Measurements from ENCODE around the gene MCF2L2. TPM values are rescaled to one million over a fixed set of nuclear protein-coding genes. Genes with fewer than 3 reads are reported as not detected.
"Not testable (repeated sequence)": the region's sequence is repeated elsewhere in the genome, so short reads cannot be mapped to it uniquely, and the experiment has no call there.

MCF2L2 gene
- total RNA-seq, 2 experiments from 2014 or later, result 1.0 to 1.7 TPM

DNA sequence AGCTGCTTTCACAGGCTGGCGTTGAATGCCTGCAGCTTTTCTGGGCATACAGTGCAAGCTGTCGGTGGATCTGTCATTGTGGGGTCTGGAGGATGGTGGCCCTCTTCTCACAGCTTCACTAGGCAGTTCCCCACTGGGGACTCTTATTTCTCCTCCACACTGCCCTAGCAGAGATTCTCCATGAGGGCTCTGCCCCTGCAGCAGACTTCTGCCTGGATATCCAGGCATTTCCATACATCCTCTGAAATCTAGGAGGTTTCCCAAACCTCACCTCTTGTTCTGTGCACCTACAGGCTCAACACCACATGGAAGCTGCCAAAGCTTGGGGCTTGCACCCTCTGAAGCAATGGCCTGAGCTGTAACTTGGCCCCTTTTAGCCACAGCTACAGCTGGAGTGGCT, 9.6 kb downstream of the MCF2L2 start:
- H3K4me3 Mint-ChIP-seq; DNase-seq; H3K27ac Mint-ChIP-seq; H3K4me1 Mint-ChIP-seq (ENCODE audit: low read depth); H3K27me3 Mint-ChIP-seq (ENCODE audit: low read depth); CTCF ChIA-PET; intact Hi-C loops (cut with micrococcal nuclease): not testable (repeated sequence)
- Mint-ChIP-seq H3K36me3 (ENCODE audit: low read depth) (peaks cover 13% of the 10 kb centered on the region), H3K9me3 (peaks cover 32% of the 10 kb centered on the region)

DNA sequence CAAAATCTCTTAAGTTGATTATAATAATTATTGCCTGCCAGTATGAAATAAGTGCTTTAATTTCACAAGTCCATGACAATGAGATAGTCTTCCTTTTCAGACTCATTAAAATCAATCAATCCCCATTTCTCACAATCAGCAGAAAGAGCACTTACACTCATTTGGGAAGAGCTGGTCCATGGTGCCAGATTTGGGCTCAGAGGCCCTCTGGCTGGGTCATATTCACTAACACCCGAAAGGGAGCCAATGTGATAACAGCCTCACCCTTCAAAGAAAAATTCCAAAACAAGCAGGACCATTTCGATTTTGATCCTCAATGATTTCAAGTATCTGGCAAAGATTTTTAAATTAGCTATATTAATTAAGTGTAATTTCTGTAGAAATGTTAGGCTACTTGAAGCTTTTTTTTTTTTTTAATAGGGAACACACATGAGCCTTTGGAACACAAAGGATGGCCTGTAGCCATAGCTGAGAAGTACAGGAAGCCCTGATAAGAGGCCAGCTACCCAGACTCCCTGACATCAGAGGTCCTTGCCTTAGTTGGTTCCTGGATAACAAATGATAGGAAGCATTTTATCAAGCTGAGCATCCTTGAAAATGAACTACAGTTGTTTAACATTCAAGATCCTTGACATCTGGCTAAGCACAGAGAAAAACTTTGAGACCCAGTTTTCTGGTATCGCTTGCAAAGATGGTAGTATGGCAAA, 17.1 kb downstream of the MCF2L2 start:
- Mint-ChIP-seq H3K27ac (no peak overlapping the region), H3K4me1 (ENCODE audit: low read depth) (no peaks in the 10 kb centered on the region), H3K36me3 (ENCODE audit: low read depth) (no peaks in the 10 kb centered on the region), H3K9me3 (no peaks in the 10 kb centered on the region), H3K4me3 (no peak overlapping the region), H3K27me3 (ENCODE audit: low read depth) (peaks cover 6% of the 10 kb centered on the region)
- intact Hi-C loops (cut with micrococcal nuclease), result no loop called here
- no peak for DNase-seq
- CTCF ChIA-PET, result interaction anchor here (0.6 to 1.6 kb wide), 6 partner anchors 25 to 484 kb away, joined by 3 to 4 read pairs (median 4); no protein-coding TSS in a partner anchor

DNA sequence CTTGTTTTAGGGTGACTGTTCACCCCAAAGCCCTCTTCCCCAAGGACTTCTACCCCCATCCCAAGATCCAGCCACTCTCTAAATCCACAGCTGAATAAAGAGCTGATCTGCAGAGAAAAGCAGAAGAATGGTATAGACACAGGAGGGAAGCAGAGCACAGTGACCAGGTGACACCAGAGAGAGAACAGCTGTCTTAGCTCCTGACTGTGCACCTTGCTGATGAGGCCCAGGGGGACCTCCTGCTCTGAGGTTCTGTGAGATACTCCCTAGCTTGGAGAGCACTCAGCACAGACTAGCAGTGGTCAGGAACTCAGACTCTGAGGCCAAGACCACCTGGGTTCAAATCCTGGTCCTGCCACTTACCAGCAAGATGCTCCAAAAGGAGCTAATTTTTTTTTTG, 17.7 kb downstream of the MCF2L2 start:
- Mint-ChIP-seq H3K9me3 (no peaks in the 10 kb centered on the region), H3K4me3 (no peak overlapping the region)
- no peak for DNase-seq

DNA sequence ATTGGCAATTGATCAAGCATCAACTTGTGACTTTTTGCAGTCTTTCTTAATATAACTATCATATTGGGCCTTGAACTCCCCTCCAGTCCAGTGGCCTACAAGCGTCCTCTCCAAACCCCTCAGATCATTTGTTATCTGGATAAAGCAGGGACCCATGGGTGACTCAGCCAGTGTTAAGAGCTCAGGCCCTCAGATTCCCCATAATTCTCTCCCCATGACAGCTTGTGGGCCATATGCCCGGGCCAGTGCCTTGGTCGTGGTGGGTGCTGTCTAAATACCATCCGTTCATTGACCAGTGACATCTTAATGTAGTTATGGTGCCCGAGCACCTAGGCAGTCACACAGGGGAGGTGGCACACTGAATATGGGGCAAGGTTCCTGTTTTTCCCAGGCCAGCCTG, 18.1 kb downstream of the MCF2L2 start:
- no peak overlapping the region for H3K4me3 Mint-ChIP-seq
- no peak overlapping the region for H3K27ac Mint-ChIP-seq
- no peaks in the 10 kb centered on the region for H3K4me1 Mint-ChIP-seq (ENCODE audit: low read depth)
- no peaks in the 10 kb centered on the region for H3K36me3 Mint-ChIP-seq (ENCODE audit: low read depth)
- peaks cover 6% of the 10 kb centered on the region for H3K27me3 Mint-ChIP-seq (ENCODE audit: low read depth)
- intact Hi-C loops (cut with micrococcal nuclease), result no loop called here
- CTCF ChIA-PET, result interaction anchor here (0.7 to 1.6 kb wide), 4 partner anchors 20 to 73 kb away, joined by 3 to 4 read pairs (median 3); no protein-coding TSS in a partner anchor
- H3K9me3 Mint-ChIP-seq, result no peaks in the 10 kb centered on the region
- DNase-seq, result no peak

More for the DNA sequence above, 17.7 kb downstream of the MCF2L2 start:
- CTCF ChIA-PET, result interaction anchor here (0.7 to 1.6 kb wide), 6 partner anchors 24 to 485 kb away, joined by 3 to 4 read pairs (median 4); no protein-coding TSS in a partner anchor
- no peaks in the 10 kb centered on the region for H3K4me1 Mint-ChIP-seq (ENCODE audit: low read depth)
- no peak overlapping the region for H3K27ac Mint-ChIP-seq
- intact Hi-C loops (cut with micrococcal nuclease), result no loop called here
- peaks cover 6% of the 10 kb centered on the region for H3K27me3 Mint-ChIP-seq (ENCODE audit: low read depth)
- no peaks in the 10 kb centered on the region for H3K36me3 Mint-ChIP-seq (ENCODE audit: low read depth)

DNA sequence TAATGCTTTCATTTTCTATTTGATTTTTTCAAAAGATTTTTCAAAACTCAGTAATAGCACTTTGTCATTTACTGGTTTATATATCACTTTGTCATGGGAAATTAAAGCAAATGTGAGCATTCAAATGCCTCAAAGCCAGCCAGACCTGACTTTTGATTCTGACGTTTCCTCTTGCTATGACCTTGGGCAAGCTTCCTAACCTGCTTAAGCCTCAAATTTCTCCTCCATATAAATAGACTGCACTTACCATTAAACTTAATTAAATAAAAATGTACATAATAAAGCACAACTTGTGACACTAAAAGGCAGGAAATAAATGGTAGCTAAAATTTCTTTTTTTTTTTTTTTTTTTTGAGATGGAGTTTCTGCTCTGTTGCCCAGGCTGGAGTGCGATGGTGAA, 19.2 kb downstream of the MCF2L2 start:
- no peaks in the 10 kb centered on the region for H3K9me3 Mint-ChIP-seq
- H3K36me3 Mint-ChIP-seq (ENCODE audit: low read depth), result no peaks in the 10 kb centered on the region
- H3K27ac Mint-ChIP-seq, result no peak overlapping the region
- CTCF ChIA-PET, result interaction anchor here (0.5 kb wide), 1 partner anchor 255 kb away, joined by 3 read pairs; no protein-coding TSS in a partner anchor
- no peak for DNase-seq
- peaks cover 1% of the 10 kb centered on the region for H3K27me3 Mint-ChIP-seq (ENCODE audit: low read depth)
- no peak overlapping the region for H3K4me3 Mint-ChIP-seq
- intact Hi-C loops (cut with micrococcal nuclease), result no loop called here
- no peaks in the 10 kb centered on the region for H3K4me1 Mint-ChIP-seq (ENCODE audit: low read depth)

DNA sequence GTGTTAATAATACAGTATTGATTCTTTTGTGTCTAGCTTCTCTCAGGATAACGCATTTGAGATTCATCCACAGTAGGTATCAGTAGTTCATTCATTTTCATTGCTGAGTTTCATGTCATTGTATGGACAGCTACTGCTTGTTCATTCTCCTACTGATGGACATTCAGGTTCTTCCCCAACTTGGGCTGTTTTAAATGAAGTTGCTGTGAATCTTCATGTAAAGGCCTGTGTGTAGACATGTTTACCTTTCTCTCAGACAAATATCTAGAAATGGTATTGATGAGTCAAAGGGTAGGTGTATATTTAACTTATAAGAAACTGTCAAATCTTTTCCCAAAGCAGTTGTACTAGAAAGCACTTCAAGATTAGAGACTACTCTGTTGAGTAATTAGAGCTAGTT, 26.7 kb downstream of the MCF2L2 start:
- no peaks in the 10 kb centered on the region for H3K27me3 Mint-ChIP-seq (ENCODE audit: low read depth)
- no peaks in the 10 kb centered on the region for H3K36me3 Mint-ChIP-seq (ENCODE audit: low read depth)
- H3K4me3 Mint-ChIP-seq, result no peak overlapping the region
- no peak for DNase-seq
- CTCF ChIA-PET, result interaction anchor here (1.0 kb wide), 1 partner anchor 12 kb away, joined by 4 read pairs; no protein-coding TSS in a partner anchor
- no peaks in the 10 kb centered on the region for H3K9me3 Mint-ChIP-seq
- H3K27ac Mint-ChIP-seq, result no peak overlapping the region
- no peaks in the 10 kb centered on the region for H3K4me1 Mint-ChIP-seq (ENCODE audit: low read depth)
- intact Hi-C loops (cut with micrococcal nuclease), result no loop called here

DNA sequence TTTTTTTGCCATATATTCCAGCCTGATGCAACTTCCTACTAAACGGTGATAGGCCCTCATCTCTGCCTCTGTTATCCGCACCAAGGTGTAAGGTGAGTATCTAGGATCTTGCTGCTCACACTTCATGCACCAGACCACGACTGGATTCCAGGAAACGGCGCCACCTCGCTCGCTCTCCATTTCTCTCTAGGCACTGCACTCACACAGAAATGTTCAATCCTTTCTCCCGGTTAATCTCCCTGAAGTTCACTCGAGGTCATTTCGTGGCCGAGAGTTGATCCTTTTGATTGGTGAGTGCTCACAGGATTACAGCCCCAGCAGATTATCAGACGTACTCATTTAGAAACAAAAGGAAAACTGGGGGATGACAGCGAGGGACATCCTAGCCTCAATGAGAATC, 28.1 kb downstream of the MCF2L2 start:
- Mint-ChIP-seq H3K4me1 (ENCODE audit: low read depth) (no peaks in the 10 kb centered on the region), H3K4me3 (no peak overlapping the region), H3K9me3 (no peaks in the 10 kb centered on the region), H3K27me3 (ENCODE audit: low read depth) (no peaks in the 10 kb centered on the region), H3K36me3 (ENCODE audit: low read depth) (no peaks in the 10 kb centered on the region), H3K27ac (no peak overlapping the region)
- CTCF ChIA-PET, result no interaction called here
- DNase-seq, result no peak
- intact Hi-C loops (cut with micrococcal nuclease), result no loop called here

DNA sequence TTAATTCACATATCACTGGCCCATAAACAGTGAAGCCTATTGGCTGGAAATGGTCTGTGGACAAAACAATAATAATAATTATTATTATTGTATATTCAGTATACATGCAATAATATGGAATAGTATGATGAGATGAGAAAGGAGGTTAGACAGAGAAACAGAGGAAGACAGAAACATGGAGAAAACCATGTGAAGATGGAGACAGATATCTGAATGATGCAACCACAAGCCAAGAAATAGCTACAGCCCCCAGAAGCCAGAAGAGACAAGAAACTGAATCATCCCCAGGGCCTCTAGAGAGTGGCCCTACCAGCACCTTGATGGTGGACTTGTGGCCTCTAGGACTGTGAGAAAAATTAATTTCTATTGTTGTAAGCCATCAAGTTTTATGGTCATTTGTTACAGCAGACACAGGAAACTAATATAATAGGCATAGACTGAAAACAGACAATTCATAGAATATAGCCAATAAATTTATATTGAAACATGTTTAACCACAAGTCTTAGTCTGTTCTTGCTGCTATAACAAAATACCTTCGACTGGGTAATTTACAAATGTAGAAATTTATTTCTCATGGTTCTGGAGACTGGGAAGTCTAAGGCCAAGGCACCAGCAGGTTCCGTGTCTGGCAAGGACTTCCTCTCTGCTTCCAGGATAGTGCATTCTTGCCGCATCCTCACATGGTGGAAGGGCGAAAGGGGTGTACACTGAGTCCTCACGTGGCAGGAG, 31.6 kb downstream of the MCF2L2 start:
- Mint-ChIP-seq H3K27me3 (ENCODE audit: low read depth) (peaks cover 2% of the 10 kb centered on the region), H3K4me3 (no peak overlapping the region), H3K27ac (no peak overlapping the region), H3K4me1 (ENCODE audit: low read depth) (no peaks in the 10 kb centered on the region), H3K9me3 (no peaks in the 10 kb centered on the region), H3K36me3 (ENCODE audit: low read depth) (no peaks in the 10 kb centered on the region)
- DNase-seq, result no peak
- intact Hi-C loops (cut with micrococcal nuclease), result no loop called here
- CTCF ChIA-PET, result interaction anchor here (0.5 to 1.0 kb wide), 4 partner anchors 10 to 367 kb away, joined by 3 to 5 read pairs (median 3); no protein-coding TSS in a partner anchor

DNA sequence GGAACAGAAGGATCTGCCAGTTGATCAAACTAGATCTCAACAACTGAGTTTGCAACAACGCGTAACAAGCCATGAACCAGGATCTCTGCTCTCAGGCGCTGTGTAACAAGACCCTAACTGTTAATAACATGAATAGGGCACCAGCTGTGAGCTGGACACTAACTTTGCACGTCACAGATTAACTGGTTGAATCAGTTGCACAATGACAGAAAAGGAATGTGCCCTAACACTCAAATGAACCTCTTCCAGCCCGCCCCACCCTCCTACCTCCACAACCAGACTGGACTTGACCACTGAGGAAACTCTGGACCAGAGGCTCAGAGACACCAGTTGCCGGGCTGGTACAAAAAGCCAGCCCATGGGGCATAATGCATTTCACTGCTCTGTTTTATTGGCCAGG, 34.3 kb downstream of the MCF2L2 start:
- Mint-ChIP-seq H3K27me3 (ENCODE audit: low read depth) (peaks cover 2% of the 10 kb centered on the region), H3K9me3 (no peaks in the 10 kb centered on the region), H3K27ac (no peak overlapping the region), H3K4me3 (no peak overlapping the region), H3K4me1 (ENCODE audit: low read depth) (peaks cover 4% of the 10 kb centered on the region), H3K36me3 (ENCODE audit: low read depth) (no peaks in the 10 kb centered on the region)
- CTCF ChIA-PET, result no interaction called here
- intact Hi-C loops (cut with micrococcal nuclease), result no loop called here
- DNase-seq, result no peak

DNA sequence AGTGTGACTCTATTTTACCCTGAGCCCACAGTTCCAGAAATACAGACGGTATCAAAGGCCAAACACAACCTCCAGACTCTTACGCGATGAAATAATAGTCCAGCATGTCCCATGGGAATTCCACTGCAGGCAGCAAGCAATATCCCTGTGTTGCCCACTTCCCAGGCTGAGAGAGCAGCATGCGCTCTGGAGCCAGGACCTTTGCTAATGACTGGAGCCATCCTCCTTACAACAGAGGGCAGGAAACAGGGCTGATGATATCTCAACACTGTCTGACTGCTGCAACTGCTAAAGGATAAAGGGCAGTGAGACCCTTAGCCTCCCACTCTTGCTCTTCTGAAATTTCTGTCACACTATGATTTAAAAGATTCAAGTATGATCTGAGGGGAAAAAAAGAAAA, 34.8 kb downstream of the MCF2L2 start:
- intact Hi-C loops (cut with micrococcal nuclease), result no loop called here
- Mint-ChIP-seq H3K4me1 (ENCODE audit: low read depth) (peaks cover 4% of the 10 kb centered on the region), H3K9me3 (no peaks in the 10 kb centered on the region), H3K4me3 (no peak overlapping the region), H3K36me3 (ENCODE audit: low read depth) (no peaks in the 10 kb centered on the region), H3K27me3 (ENCODE audit: low read depth) (peaks cover 2% of the 10 kb centered on the region), H3K27ac (no peak overlapping the region)
- DNase-seq, result no peak
- CTCF ChIA-PET, result no interaction called here

DNA sequence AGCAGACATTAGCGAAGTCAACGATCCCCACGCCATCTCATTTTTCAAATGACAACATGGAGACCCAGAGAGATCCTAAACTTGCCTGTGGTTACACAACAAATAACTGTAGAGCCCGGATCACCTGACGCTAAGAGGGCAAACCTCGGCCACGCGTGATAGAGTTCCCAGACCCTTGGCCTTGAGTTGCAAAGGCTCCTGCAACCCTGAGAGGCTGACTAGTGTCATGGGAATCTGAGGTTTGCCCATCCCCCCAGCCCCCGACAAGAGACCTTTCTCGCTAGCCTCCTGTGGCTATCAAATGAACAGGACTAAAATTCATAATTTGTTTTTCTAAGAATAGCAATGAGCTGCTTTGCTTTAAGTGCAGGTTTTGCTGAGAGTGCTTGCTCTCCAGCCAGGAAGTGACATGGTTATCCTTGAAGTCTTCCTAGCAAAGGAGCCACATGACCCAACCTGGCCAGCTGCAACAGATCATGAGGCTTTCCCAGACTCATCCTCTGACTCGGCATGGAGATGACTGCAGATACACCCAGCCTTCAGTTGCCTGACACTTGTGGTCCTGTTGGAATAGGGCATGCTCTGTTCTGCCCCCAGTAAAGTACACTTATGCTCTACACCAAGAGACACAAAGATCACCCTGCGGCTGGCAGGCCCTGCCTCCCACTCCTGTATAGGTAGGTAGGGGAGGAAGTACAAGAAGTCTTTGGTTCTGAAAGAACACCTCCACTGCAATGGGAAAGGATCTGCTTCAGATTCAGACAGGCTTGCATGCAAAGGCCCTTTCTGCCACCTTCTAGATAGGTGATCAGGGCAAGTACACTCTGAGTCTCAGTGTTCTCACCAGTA, 36.0 kb downstream of the MCF2L2 start:
- CTCF ChIA-PET, result no interaction called here
- intact Hi-C loops (cut with micrococcal nuclease), result no loop called here
- Mint-ChIP-seq H3K36me3 (ENCODE audit: low read depth) (no peaks in the 10 kb centered on the region), H3K4me3 (no peak overlapping the region), H3K4me1 (ENCODE audit: low read depth) (peaks cover 4% of the 10 kb centered on the region), H3K27me3 (ENCODE audit: low read depth) (peaks cover 2% of the 10 kb centered on the region), H3K9me3 (no peaks in the 10 kb centered on the region), H3K27ac (no peak overlapping the region)
- DNase-seq, result no peak

DNA sequence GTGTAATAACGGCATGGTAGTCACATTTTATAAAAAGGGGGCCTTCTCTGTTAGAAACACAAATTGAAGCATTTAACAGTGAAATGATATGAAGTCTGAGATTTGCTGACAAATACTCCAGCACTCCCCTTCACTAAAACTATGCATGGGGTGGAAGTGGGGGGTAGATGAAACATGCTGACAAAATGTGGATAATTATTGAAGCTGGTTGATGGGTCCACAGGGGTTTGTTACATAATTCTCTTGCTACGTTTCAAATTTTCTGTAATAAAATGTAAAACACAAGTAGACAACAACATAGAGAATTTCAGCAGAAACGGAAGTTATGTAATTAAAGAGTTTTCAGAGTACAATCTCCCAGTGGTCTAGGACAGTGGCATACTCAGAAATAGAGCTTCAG, 37.0 kb downstream of the MCF2L2 start:
- intact Hi-C loops (cut with micrococcal nuclease), result no loop called here
- Mint-ChIP-seq H3K4me3 (no peak overlapping the region), H3K27me3 (ENCODE audit: low read depth) (peaks cover 2% of the 10 kb centered on the region), H3K9me3 (no peaks in the 10 kb centered on the region), H3K36me3 (ENCODE audit: low read depth) (no peaks in the 10 kb centered on the region), H3K4me1 (ENCODE audit: low read depth) (peaks cover 4% of the 10 kb centered on the region), H3K27ac (no peak overlapping the region)
- CTCF ChIA-PET, result interaction anchor here (0.6 to 1.2 kb wide), 3 partner anchors 11 to 106 kb away, joined by 3 to 5 read pairs (median 4); no protein-coding TSS in a partner anchor
- DNase-seq, result no peak

All from activated naive CD4-positive, alpha-beta T cell treated with anti-CD3 and anti-CD28 coated beads for 36 hours (primary cell).